ENCODE results near the gene ARSG. TPM values are rescaled to one million over a fixed set of nuclear protein-coding genes. Genes with fewer than 3 reads are reported as not detected.

The ARSG gene
- total and polyA plus RNA-seq, 2 donors (not counting 1 experiment from before 2014, with no cell fraction given) = 5.5 to 18.4 TPM

GRCh38 chr17:68365469-68365868, 74.2 kb downstream of the ARSG start:
- H3K36me3 ChIP-seq (replicated peaks in 1 of 2; ENCODE audit: control extremely low read depth in 1 of 2, control insufficient read depth in 1 of 2, extremely low read depth in 1 of 2, insufficient read depth in 2 of 2, low read length in 1 of 2) = no peaks in the 10 kb centered on the region
- Mint-ChIP-seq H3K9me3 (ENCODE audit: insufficient read depth) (no peaks in the 10 kb centered on the region), H3K4me1 (no peaks in the 10 kb centered on the region), H3K27ac (no peak overlapping the region), H3K4me3 (no peak overlapping the region), H3K27me3 (peaks cover 12% of the 10 kb centered on the region)
- H3K9me3 ChIP-seq (ENCODE audit: control extremely low read depth in 1 of 3, control insufficient read depth in 2 of 3, insufficient read depth in 1 of 3, low read length in 2 of 3) = no peaks in the 10 kb centered on the region
- TF ChIP-seq EZH2 (IDR thresholded peaks at IDR 0.05; ENCODE audit: borderline replicate concordance, insufficient read depth, low read depth, low read length, poor library complexity, severe bottlenecking) (no peak), CTCF (IDR thresholded peaks at IDR 0.05) (no peak)
- H3K79me2 ChIP-seq (ENCODE audit: control insufficient read depth, insufficient read depth, low read length) = no peaks in the 10 kb centered on the region
- intact Hi-C loops (cut with micrococcal nuclease) = no loop called here
- H3K9ac ChIP-seq (ENCODE audit: low read length) = no peak overlapping the region
- DNase-seq = no peak
- no peak overlapping the region for H2AFZ ChIP-seq (ENCODE audit: insufficient read depth, low read depth, low read length, poor library complexity, severe bottlenecking)
- WGBS (ENCODE audit: insufficient coverage) = 100% methylated on average over 1 of the region's 2 CpGs
- POLR2A ChIA-PET = no interaction called here
- H3K4me2 ChIP-seq (replicated peaks; ENCODE audit: low read depth, low read length, poor library complexity, severe bottlenecking) = no peak overlapping the region
- no peak overlapping the region for H3K4me3 ChIP-seq (ENCODE audit: control extremely low read depth in 1 of 5, extremely low read depth in 1 of 5, insufficient read depth in 1 of 5, low read depth in 2 of 5, low read length in 4 of 5)
- no peaks in the 10 kb centered on the region for H3K4me1 ChIP-seq (ENCODE audit: control insufficient read depth in 2 of 2, insufficient read depth in 2 of 2, low read length in 2 of 2)
- no peaks in the 10 kb centered on the region for H4K20me1 ChIP-seq (ENCODE audit: control insufficient read depth, insufficient read depth, low read length, poor library complexity, severe bottlenecking)
- no peak overlapping the region for H3K27ac ChIP-seq (ENCODE audit: low read length in 2 of 2)
- no peak for ATAC-seq (ENCODE audit: low read depth)
- peaks cover 0 to 12% (median 4%) of the 10 kb centered on the region in 4 experiments for H3K27me3 ChIP-seq (replicated peaks in 1 of 4; ENCODE audit: control extremely low read depth in 1 of 4, control insufficient read depth in 3 of 4, insufficient read depth in 4 of 4, low read length in 3 of 4)
- CTCF ChIA-PET = no interaction called here

- no peak overlapping the region for H3K27ac Mint-ChIP-seq
- Histone ChIP-seq H3K27me3 (replicated peaks in 1 of 4; ENCODE audit: control extremely low read depth in 1 of 4, control insufficient read depth in 3 of 4, insufficient read depth in 4 of 4, low read length in 3 of 4) (no peaks in the 10 kb centered on the region), H3K4me3 (ENCODE audit: control extremely low read depth in 1 of 5, extremely low read depth in 1 of 5, insufficient read depth in 1 of 5, low read depth in 2 of 5, low read length in 4 of 5) (no peak overlapping the region), H2AFZ (ENCODE audit: insufficient read depth, low read depth, low read length, poor library complexity, severe bottlenecking) (no peak overlapping the region), H3K4me2 (replicated peaks; ENCODE audit: low read depth, low read length, poor library complexity, severe bottlenecking) (no peak overlapping the region), H3K4me1 (ENCODE audit: control insufficient read depth in 2 of 2, insufficient read depth in 2 of 2, low read length in 2 of 2) (no peaks in the 10 kb centered on the region), H3K79me2 (ENCODE audit: control insufficient read depth, insufficient read depth, low read length) (no peaks in the 10 kb centered on the region), H4K20me1 (ENCODE audit: control insufficient read depth, insufficient read depth, low read length, poor library complexity, severe bottlenecking) (no peaks in the 10 kb centered on the region), H3K9me3 (ENCODE audit: control extremely low read depth in 1 of 3, control insufficient read depth in 2 of 3, insufficient read depth in 1 of 3, low read length in 2 of 3) (no peaks in the 10 kb centered on the region), H3K27ac (ENCODE audit: low read length in 2 of 2) (no peak overlapping the region), H3K36me3 (replicated peaks in 1 of 2; ENCODE audit: control extremely low read depth in 1 of 2, control insufficient read depth in 1 of 2, extremely low read depth in 1 of 2, insufficient read depth in 2 of 2, low read length in 1 of 2) (no peaks in the 10 kb centered on the region), H3K9ac (ENCODE audit: low read length) (no peak overlapping the region)
- no peak for TF ChIP-seq CTCF (IDR thresholded peaks at IDR 0.05)
- no peak for TF ChIP-seq EZH2 (IDR thresholded peaks at IDR 0.05; ENCODE audit: borderline replicate concordance, insufficient read depth, low read depth, low read length, poor library complexity, severe bottlenecking)
- no peaks in the 10 kb centered on the region for H3K27me3 Mint-ChIP-seq
- ChIA-PET CTCF (interaction anchor here (1.3 kb wide), 1 partner anchor 16 kb away, joined by 5 read pairs; no protein-coding TSS in a partner anchor), POLR2A (no interaction called here)
- H3K9me3 Mint-ChIP-seq (ENCODE audit: insufficient read depth) = no peaks in the 10 kb centered on the region
- ATAC-seq (ENCODE audit: low read depth) = no peak
- no peaks in the 10 kb centered on the region for H3K4me1 Mint-ChIP-seq
- DNase-seq = no peak
- no peak overlapping the region for H3K4me3 Mint-ChIP-seq
- intact Hi-C loops (cut with micrococcal nuclease) = no loop called here
- 80% methylated on average over 5 of the region's 5 CpGs for WGBS (ENCODE audit: insufficient coverage)
These were observed 77.1 kb downstream of the ARSG start for GRCh38 chr17:68368387-68368786.

All from B cell (primary cell).